D341Med (cell line): ENCODE measurements around the gene NEURL1.
A peak's percentile ranks its signal among the peaks of the same experiment; 100 is the strongest.
"Not testable (repeated sequence)": the region's sequence is repeated elsewhere in the genome, so short reads cannot be mapped to it uniquely, and the experiment has no call there.

Experiments used
- DNase-seq: peaks from one replicate; pipeline ENCODE4 v3.0.0; 2012; ENCODE audit warnings: low spot score

Gene NEURL1

DNA sequence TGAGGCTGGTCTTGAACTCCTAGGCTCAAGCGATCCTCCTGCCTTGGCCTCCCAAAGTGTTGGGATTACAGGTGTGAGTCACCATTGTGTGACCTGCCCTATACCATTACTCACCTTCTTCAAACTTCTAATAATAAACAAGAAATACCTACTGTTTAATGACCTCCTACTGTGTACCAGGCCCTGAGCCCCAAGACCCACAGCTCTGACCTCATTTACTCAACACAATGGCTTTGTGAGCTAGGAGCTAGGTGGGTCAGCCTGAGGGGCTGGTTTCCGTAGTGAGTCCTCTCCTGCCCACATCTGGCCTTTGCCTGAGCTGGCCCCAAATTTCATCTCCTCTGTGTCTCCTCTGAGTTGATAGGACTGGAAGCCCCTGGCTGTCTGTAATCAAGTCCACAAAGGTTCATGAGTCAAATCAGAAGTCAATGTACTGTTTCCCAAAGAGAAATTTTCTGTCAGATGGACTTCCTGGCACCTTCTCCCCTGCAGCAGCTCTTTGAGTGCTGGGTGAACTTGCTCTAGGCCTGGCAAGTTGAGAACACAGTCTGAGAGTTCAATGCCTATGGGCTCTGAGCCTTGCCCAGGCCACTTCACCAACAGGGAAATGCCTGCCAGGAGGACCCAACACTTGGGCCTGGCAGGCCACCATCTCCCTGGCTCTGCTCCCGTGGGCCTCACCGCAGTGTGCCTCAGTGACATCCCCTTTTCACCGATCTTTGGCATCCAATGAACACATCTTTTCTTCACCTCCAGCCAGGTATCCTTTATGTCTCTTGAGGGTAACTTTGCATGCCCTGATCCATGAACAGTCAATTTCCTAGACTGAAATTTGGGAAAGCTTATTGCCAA is 24.0 kb downstream of the NEURL1 start:
- DNase-seq, result no peak

DNA sequence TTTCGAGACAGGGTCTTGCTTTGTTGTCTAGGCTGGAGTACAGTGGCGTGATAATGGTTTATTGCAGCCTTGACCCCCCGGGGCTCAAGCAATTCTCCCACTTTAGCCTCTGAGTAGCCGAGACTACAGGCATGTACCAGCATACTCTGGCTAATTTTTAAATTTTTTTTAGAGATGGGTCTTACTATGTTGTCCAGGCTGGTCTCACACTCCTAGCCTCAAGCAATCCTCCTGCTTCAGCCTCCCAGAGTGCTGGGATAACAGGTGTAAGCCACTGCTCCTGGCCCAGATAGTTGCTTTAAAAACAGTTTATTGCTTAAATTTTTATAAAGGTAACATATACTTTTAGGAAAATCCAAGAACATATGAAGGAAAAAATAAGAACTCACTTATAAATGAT is 26.3 kb downstream of the NEURL1 start:
- DNase-seq, result no peak

GRCh38 chr10:103522006-103522405 is 28.5 kb downstream of the NEURL1 start:
- DNase-seq, result not testable (repeated sequence)

DNA sequence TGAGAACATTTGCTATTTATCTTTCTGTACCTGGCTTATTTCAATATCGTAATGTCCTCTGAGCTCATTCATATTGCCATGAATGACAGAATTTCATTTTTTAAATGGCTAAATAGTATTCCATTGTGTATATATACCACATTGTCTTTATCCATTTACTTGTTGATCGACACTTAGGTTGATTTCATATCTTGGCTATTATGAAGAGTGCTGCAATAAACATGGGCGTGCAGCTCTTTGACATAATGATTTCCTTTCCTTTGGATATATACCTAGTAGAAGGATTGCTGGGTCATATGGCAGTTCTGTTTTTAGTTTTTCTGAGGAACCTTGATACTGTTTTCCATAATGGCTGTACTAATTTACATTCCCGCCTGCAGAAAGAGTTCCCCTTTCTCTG is 30.2 kb downstream of the NEURL1 start:
- DNase-seq, result no peak

GRCh38 chr10:103525901-103526300 is 32.4 kb downstream of the NEURL1 start:
- no peak for DNase-seq

GRCh38 chr10:103527476-103527875 is 34.0 kb downstream of the NEURL1 start:
- DNase-seq, result not testable (repeated sequence)

DNA sequence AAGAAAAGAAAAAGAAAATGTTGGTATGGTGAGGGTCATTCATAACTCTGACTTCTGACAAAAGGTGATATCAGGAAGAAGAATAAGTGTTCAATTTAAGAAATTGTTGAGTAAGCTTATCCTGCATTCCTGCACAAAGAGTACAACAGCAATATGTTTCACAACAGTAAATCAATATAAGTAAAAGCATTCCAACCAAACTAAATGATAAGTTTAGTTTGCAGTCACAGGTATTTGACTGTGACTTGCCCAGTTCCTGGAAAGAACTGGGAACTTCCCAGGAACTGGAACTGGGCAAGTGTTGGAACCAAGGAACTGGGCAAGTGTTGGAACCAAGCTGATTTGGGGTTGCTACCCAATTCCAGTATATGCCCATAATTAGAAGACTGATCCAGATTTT is 35.0 kb downstream of the NEURL1 start:
- no peak for DNase-seq

GRCh38 chr10:103529539-103529938 is 36.0 kb downstream of the NEURL1 start:
- DNase-seq, result no peak

GRCh38 chr10:103533827-103534226 is 40.3 kb downstream of the NEURL1 start:
- DNase-seq, result no peak

DNA sequence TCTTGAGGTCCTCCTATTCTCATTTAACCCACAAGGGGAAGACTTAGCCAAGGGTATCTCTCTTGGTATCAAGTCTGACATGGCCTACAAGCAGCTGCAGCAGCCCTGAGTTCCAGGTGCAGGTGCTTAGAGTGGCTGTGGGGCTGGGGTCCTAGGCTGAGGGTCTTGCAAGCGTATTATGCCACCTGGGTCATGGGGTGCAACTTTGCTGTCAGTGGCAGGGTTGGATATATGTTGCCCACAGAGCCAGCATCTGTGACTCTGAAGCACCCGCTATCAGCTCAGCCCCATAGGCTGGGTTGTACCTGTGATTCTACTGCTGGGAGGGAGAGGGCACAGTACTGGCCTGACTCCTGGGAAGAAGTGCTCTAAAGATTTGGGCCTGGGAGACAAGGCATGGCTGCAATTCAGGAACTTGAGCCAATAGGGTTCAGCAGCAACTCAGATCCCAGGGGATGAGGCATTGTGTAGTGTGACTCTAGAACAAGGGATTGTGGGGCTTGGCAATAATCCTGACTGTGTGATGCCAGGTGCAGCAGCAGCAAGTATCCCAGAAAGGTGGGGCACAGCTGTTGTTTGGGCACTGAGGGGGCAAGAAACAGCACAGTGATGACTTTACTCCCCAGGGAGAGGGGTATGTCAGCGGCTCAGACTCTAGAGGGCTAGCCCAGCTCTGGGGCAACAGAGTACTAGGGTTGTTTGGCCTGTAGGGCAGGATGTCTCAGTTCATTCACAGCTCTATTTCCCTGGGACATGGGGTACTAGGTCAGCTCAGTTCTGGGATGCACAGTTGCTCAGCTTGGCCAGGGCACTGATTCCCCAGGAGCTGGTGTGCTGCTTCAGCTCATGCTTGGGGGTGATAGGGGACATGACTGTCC is 41.4 kb downstream of the NEURL1 start:
- DNase-seq, result no peak

DNA sequence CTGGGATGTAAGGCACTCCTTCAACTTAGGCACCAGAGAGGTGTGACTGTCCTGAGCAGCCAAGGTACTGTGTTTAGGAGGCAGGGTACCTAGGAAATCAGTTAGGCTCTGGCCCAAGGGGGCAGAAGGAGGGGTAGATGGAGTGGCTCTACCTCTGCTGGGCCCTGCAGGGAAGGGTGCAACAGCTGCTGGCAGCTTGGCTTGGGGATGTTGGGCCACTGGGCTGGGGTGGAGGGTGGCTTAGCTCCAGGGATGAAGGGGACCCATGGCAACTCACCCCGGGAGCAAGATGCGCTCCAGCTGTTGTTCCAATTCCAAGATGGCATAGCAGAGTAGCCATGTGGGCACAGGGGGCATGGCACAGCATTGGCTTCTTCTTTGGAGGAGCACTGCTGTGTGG is 42.1 kb downstream of the NEURL1 start:
- DNase-seq, result no peak

GRCh38 chr10:103539751-103540150 is 46.2 kb downstream of the NEURL1 start:
- DNase-seq, result no peak

DNA sequence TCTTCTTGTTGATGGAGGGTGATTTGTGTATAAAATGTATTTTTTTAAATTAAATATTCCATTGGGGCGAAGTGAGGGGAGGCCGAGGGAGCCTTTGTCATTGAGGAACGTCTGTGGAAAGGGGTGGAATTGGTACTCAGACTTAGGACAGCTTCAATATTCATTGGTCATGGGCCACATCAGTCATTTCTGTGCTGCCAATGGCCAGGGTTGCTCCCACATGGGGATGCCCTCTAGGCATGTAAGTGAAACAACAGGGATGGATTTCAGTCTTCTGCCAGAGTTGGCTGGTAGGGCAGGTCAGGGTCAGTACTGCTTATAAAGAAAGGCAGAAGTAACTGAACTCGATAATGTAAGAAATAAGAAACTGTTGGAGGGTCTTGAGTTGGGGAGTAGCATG is 47.2 kb downstream of the NEURL1 start:
- DNase-seq, result no peak

DNA sequence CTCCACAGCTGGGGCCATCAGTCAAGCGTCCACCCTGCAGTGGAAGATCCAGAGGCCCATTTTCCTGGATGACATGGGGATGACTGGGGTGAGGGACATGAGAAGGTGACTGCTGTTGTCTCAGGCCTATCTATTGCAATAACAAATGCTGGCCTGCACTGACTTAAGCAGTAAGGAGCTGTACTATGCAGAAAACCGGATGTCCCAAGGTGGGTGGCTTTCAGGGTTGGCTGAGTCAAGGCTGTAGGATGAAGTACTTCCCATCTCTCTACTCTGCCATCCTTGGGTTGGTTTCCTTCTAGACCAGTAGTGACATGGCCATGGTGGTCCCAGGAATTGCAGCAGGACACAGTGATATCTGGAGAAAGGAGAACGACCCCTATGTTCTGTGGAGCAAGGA is 48.1 kb downstream of the NEURL1 start:
- DNase-seq, result no peak

- DNase-seq, result peak; percentile 65
Observed at GRCh38 chr10:103542764-103543616, 49.5 kb downstream of the NEURL1 start.

DNA sequence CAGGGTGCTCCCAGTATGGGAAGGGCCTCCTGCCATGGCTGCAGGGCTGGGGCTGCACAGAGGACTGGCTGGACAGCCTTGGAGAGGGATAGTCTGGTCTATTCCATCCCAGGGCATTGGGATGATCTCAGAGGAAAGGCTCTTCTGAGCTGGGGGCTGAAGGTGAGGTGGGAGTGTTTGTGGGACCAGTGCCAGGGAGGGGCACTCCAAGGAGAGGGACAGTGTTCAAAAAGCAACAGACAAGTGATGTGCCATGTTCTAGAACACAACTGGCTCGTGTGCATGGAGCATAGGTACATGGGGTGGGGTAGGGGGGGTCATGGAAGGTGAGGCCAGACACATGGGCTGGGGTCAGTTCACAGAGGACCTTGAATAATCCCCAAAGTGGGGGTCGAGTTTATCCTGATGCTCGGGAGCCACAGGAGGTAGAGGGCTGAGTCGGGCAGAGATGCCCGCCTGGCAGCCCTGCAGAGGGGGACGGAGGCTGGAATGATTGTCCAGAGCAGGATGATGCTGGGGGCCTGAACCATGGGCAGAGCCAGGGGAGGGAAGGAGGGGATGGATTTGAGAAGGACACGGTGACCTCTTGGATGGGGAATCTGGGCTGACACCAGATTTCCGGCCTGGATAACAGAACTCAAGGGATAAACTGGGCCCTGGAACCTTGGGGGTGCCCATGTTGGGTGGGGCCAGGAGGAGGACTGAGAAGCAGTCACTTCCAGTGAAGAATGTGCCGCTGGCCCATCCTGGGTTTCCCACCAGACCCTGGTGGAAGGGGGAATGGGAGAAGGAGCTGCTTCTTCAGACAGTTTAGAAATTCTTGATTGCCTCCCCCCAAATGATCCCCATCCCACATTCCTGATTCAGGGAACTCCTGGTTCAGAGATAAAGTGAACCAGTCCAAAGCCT is 50.4 kb downstream of the NEURL1 start:
- DNase-seq, result no peak

- DNase-seq, result no peak
Observed at GRCh38 chr10:103544657-103545310, 51.3 kb downstream of the NEURL1 start.

DNA sequence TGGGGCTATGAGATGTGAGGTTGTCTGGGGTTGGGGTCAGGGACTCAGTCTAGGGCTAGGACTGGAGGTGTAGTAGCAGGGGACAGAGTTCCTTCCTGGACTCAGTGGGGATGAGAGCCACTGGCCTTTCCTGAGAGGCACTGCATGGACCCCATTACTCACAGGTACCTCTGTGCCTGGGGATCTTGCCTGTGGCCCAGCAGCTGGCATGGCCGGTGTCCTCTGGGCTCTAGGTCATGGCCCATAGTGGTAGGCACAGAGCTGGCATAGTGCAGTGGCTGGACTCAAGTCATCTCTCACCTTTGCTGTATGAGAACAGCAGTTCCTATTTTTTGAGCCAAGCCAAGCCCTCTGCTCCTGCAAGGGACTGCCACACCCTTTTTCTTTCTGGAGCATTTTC is 51.9 kb downstream of the NEURL1 start:
- DNase-seq, result no peak

DNA sequence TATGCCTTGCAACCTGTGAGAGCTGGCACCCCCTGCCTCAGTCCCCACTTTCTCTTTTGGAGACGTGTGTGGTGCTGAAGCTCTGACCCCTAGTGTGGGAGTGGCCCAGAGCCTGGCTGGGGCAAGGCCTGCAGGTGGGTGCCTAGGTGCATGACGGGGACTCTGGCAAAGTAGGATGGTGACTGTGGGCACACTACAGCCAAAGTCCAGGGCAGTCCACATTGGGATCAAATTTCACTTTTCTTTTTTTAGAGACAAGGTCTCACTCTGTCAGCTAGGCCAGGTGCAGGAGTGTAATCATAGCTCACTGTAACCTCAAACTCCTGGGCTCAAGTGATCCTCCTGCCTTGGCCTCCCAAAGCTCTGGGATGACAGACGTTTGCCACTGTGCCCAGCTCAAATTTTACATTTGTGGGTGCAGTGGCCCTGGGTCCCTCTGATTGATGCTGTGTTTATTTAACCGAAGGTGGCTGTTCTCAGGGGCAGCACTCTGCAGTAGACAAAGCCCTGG is 52.3 kb downstream of the NEURL1 start:
- DNase-seq, result no peak

DNA sequence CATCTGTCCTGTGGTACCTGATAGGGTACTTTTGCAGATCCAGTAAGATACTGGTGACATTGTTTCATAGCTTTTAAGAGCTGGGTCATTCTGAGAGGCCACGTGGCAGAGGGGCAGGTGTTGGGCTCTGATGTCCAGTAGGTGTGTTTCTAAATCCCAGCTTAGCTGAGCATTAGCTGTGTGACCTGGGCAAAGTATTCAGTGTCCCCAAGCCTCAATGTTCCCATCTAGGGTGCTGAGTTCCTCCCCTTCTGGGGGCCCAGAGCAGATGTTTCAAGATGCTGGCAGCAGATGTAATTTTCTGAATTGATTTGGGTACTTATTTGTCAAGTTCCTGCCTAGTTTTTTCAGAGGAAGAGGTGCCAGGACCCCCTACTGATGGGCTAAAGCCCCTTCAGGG is 52.9 kb downstream of the NEURL1 start:
- DNase-seq, result no peak
